CD4-positive, alpha-beta T cell treated with Interleukin-17A for 1 hour (primary cell): Measurements from ENCODE around the gene NR3C2.
"Not testable (repeated sequence)": the region's sequence is repeated elsewhere in the genome, so short reads cannot be mapped to it uniquely, and the experiment has no call there.

Source experiments
- DNase-seq: peaks from one replicate; pipeline ENCODE4 v3.0.0-alpha.2; 2020

The NR3C2 gene

GRCh38 chr4:148152868-148153625 lies 289.2 kb downstream of the NR3C2 start:
- DNase-seq: no peak

GRCh38 chr4:148151806-148152205 lies 290.4 kb downstream of the NR3C2 start:
- DNase-seq: no peak

DNA sequence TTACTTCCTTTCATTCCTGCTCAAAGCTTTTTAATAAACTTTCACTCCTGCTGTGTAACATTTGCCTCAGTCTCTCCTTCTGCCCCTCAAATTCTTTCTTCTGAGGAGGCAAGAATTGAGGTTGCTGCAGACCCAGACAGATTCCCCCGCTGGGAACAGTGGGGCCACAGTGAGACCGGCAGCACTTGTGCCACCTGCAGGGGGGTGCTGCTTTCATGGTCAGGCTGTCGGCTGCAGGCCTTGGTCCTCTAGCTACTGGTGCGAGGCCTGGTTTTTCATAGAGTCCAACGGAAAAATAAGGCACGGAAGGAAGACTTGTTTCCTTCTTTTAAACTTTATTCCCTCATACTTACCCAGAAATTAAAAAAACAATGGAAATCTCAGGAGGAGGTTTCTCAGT lies 296.7 kb downstream of the NR3C2 start:
- no peak for DNase-seq

GRCh38 chr4:148143174-148143573 lies 299.0 kb downstream of the NR3C2 start:
- no peak for DNase-seq

DNA sequence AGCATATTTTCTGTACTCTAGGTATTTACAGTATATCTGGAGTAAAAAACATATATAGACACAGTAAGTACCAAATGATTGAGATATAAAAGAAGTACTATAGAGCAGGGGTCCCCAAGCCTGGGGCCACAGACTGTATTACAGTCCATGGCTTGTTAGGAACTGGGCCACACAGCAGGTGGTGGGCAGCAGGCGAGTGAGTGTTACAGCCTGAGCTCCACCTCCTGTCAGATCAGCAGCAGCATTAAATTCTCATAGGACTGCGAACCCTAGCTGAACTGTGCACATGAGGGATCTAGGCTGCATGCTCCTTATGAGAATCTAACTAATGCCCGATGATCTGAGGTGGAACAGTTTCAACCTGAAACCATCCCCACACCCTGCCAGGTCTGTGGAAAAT lies 300.7 kb downstream of the NR3C2 start:
- DNase-seq: no peak

DNA sequence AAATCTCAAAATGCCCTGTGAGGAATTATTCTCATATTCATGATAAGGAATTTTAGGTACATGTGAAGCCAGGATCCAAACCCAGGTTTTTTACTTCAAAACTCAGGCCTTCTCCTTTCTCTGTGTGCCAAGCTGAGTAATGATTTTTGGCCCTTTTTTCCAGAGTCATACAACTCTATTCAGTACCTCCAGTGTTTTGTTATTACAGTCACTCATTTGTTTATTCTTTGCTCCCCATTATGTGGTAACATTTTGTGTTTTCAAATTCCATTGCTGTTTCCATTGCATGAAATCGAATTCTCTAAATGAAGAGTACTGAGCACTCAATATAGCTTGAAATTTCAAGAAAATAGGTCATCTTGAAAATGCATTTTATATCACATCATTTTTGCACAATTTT lies 315.4 kb downstream of the NR3C2 start:
- no peak for DNase-seq

DNA sequence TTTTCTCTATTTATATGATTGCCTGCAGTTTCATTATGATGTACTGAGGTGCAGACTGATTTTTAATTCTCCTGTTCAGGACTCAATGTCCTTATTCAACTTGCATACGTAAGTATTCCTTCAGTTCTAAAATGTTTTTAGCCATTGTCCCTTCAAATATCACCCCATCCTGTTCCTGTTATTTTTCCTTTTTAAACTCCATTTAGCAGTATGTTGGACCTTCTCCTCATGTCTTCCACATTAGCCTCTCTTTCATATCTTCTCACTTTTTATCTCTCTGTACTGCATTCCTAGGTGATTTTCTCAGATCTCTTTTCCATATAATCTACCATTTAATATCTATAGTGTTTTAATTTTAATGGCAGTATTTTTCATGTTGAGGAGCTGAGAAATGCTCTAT lies 317.7 kb downstream of the NR3C2 start:
- DNase-seq: no peak

GRCh38 chr4:148123161-148123560 lies 319.1 kb downstream of the NR3C2 start:
- DNase-seq: not testable (repeated sequence)

GRCh38 chr4:148120216-148120615 lies 322.0 kb downstream of the NR3C2 start:
- DNase-seq: no peak

DNA sequence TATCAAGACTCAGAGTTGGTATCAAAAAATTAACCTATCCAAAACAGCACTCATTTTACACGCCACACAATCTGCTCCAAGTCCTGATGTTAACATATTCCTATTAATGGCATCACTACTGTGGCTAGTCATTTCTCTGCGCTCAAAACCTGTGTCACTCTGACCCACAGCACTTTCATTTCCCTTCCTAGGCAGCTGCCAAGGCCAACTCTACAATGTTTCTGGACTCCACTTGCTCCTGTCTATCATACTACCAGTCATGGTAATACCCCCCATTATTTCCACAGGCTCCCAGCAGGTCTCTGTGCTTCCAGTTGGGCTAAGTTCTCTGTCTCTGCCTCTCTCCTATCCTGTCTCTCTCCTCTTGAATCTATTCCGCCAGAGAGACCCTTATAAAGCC lies 323.6 kb downstream of the NR3C2 start:
- no peak for DNase-seq

DNA sequence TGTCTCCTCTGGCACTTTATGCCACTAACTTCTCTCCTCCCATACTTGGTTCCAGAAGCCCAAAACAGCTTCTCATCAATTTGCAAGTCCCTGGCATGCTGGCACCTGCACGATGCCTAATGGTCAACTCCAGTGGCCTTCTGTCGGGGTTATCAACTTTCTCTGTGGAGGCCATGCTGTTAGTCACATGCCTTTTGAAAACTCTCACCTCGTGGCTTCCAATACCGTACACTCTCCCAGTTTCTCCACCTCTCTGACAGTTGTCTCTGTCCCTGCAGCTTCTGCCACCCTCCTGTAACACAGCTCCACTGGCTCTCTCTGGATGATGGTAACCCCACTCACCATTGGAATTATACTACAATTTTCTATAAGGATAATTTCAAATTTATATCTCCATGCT lies 324.0 kb downstream of the NR3C2 start:
- no peak for DNase-seq

DNA sequence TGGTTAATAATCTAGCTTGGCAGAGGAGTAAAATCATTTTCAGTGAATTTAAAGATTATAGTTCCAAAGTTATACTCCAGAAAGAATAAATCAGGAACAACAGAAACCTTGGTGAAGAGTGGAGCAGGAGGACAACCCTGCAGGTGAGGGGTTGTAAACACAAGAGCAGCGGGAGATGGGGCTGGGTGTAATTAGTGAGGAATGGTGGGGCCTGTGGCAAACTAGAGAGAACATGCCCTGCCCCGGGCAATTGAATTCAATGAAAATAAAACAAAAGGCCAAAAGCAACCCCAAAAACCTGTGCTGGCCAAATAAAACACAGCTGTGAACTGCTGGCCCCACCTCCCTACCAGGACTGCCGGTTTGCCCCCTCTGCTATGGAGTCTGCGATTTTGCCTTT lies 325.2 kb downstream of the NR3C2 start:
- DNase-seq: no peak

GRCh38 chr4:148116264-148116663 lies 325.9 kb downstream of the NR3C2 start:
- no peak for DNase-seq

DNA sequence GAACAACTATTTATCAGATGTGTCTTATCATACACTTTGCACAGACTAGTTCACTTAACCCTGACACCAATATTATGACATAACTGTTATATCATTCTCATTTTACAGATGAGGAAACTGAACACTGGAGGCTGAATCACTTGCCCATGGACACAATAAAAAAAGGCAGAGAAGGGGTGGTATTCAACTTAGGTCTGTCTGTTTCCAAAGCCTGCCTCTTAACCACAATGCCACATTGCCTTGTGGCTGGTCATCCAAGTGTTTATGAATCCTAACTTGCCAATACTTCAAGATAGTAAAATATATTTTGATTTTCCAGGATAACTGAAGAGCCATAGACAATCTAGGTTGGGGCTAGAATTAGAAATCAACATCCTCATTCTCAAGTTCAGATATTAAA lies 327.8 kb downstream of the NR3C2 start:
- DNase-seq: no peak

- DNase-seq: no peak
Measured at GRCh38 chr4:148112231-148112982, 329.8 kb downstream of the NR3C2 start.

GRCh38 chr4:148110169-148110568 lies 332.0 kb downstream of the NR3C2 start:
- no peak for DNase-seq

GRCh38 chr4:148109216-148109615 lies 333.0 kb downstream of the NR3C2 start:
- no peak for DNase-seq

DNA sequence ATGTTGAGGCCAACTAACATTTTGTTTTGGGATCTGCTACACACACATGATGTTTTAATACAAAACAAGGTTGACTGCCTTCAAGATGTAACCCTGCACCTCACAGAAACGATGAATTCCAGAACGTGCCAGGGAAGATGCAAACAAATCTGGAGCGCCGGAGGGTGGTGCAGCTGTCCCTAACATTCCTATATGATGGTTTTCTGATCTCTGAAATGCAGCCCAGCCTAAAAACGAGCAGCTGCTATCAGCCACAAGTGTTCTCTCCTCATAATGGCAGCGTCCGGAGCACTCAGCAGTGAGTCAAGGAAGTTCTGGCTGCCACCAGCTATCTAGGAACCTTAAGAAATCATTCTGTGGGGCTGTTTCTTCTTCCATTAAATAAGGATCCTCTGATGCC lies 333.4 kb downstream of the NR3C2 start:
- DNase-seq: no peak

GRCh38 chr4:148103597-148104355 lies 338.4 kb downstream of the NR3C2 start:
- no peak for DNase-seq

- no peak for DNase-seq
Measured at GRCh38 chr4:148101790-148102189, 340.4 kb downstream of the NR3C2 start.

DNA sequence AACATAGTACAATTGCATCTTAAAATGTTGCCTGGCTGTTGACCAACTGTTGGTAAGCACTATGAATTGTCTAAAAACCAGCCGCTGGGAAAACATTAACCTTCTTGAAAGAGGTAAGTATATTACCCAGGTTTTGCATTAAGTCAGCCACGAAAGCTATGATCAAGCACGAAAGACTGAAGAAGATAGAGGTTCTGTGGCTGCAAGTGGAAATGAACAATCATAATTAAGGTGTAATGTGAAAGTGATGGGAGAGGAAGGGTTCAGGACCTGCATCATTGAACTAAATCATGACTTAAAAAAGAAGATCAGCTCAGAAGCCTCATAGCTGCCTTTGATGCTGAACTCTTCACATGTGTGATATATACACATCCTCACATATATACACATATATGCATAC lies 341.0 kb downstream of the NR3C2 start:
- no peak for DNase-seq

DNA sequence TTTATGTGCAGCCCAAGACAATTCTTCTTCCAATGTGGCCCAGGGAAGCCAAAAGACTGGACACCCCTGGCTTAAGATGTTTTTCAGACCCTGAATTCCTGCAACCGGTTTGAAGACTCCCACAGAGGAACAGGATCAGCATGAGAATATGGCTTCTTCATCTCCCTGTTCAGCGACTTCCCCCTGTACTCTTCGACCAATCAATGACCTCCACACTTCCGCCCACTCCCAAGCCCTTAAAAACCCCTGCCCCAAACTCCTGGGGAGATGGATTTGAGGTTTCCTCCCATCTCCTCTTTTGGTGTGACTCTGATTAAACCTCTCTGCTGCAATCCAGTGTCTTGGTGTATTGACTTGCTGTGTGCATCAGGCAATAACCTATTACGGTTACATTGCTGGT lies 344.4 kb downstream of the NR3C2 start:
- DNase-seq: no peak

GRCh38 chr4:148095346-148095923 lies 346.8 kb downstream of the NR3C2 start:
- no peak for DNase-seq
